ENCODE results near the gene COBL. TPM values are rescaled to one million over a fixed set of nuclear protein-coding genes. Genes with fewer than 3 reads are reported as not detected.

Gene COBL
- total and polyA plus RNA-seq, 2 donors (not counting 3 experiments of a cell fraction or from before 2014, with no cell fraction given): 0.11 TPM; not detected in 1

DNA sequence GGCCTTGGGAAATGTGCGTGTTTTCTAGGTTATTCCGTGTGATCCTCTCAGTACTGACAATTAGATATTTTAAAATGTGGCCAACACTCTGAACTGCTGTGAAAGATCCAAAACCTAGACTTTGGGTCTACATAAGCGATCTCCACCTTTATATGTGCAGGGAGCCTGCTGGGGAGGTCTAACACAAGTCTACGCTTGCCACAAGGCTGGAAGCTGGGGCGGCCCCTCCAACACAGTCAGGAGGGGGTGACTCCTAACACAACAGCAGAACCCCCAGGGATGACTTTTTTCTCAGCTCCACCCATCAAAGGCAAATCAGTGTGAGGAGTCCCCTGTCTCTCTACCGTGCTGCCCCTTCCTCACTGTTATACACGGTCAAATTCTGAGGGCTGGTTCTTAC, 202.6 kb downstream of the COBL start:
- ChIA-PET CTCF (no interaction called here), POLR2A (no interaction called here)
- Histone ChIP-seq H3K9ac (replicated peaks; ENCODE audit: extremely low read depth, insufficient read depth, low read length) (no peak overlapping the region), H4K20me1 (replicated peaks; ENCODE audit: control insufficient read depth, extremely low read depth, insufficient read depth, low read length) (peaks cover 2% of the 10 kb centered on the region), H3K4me1 (ENCODE audit: control insufficient read depth, extremely low read depth, insufficient read depth, low read length) (no peaks in the 10 kb centered on the region), H3K9me1 (replicated peaks; ENCODE audit: control insufficient read depth, extremely low read depth, insufficient read depth, low read length) (no peaks in the 10 kb centered on the region), H3K27ac (ENCODE audit: insufficient read depth, low read depth, low read length) (no peak overlapping the region), H3K27me3 (ENCODE audit: control insufficient read depth in 2 of 2, insufficient read depth in 2 of 2, low read length in 2 of 2) (peaks cover 5% of the 10 kb centered on the region in 2 experiments), H2AFZ (ENCODE audit: low read depth, low read length) (no peak overlapping the region), H3K4me2 (ENCODE audit: insufficient read depth, low read length) (no peak overlapping the region), H3K4me3 (replicated peaks in 1 of 3; ENCODE audit: insufficient read depth in 1 of 3, low read depth in 1 of 3, low read length in 3 of 3) (no peak overlapping the region), H3K79me2 (ENCODE audit: control insufficient read depth, insufficient read depth, low read length) (no peaks in the 10 kb centered on the region), H3K36me3 (ENCODE audit: control insufficient read depth in 2 of 2, extremely low read depth in 1 of 2, insufficient read depth in 2 of 2, low read length in 2 of 2) (no peaks in the 10 kb centered on the region), H3K9me3 (replicated peaks; ENCODE audit: control insufficient read depth, insufficient read depth, low read length) (no peaks in the 10 kb centered on the region)
- BruUV-seq (replicated peaks): no TSS peak
- intact Hi-C loops (cut with micrococcal nuclease): no loop called here
- TF ChIP-seq GATA2 (IDR thresholded peaks at IDR 0.05; ENCODE audit: insufficient read depth, insufficient read length, low read depth, low read length) (no peak), MYC (IDR thresholded peaks at IDR 0.05; ENCODE audit: low read depth, low read length) (no peak), POLR2AphosphoS5 (IDR thresholded peaks at IDR 0.05; ENCODE audit: insufficient read depth, low read depth, low read length) (no peak), FOS (IDR thresholded peaks at IDR 0.05; ENCODE audit: borderline replicate concordance, insufficient read depth, low read length) (no peak)
- TF ChIP-seq, protein P1, sequence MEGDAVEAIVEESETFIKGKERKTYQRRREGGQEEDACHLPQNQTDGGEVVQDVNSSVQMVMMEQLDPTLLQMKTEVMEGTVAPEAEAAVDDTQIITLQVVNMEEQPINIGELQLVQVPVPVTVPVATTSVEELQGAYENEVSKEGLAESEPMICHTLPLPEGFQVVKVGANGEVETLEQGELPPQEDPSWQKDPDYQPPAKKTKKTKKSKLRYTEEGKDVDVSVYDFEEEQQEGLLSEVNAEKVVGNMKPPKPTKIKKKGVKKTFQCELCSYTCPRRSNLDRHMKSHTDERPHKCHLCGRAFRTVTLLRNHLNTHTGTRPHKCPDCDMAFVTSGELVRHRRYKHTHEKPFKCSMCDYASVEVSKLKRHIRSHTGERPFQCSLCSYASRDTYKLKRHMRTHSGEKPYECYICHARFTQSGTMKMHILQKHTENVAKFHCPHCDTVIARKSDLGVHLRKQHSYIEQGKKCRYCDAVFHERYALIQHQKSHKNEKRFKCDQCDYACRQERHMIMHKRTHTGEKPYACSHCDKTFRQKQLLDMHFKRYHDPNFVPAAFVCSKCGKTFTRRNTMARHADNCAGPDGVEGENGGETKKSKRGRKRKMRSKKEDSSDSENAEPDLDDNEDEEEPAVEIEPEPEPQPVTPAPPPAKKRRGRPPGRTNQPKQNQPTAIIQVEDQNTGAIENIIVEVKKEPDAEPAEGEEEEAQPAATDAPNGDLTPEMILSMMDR (IDR thresholded peaks at IDR 0.05; ENCODE audit: extremely low read depth in 1 of 2, insufficient read depth in 1 of 2, low read depth in 1 of 2, low read length in 2 of 2): no peak
- TF ChIP-seq, protein P2, sequence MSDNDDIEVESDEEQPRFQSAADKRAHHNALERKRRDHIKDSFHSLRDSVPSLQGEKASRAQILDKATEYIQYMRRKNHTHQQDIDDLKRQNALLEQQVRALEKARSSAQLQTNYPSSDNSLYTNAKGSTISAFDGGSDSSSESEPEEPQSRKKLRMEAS (IDR thresholded peaks at IDR 0.05; ENCODE audit: insufficient read depth, insufficient read length): no peak
- DNase-seq (ENCODE audit: low read depth, low spot score) (no peak), FAIRE-seq (no peak)
- dilution Hi-C loops (cut with MboI; ENCODE audit: extremely low pct_ligation_motif_present, low sequenced_read_pairs): no loop called here
